Nucleus accumbens (tissue), 56 donors: ENCODE data around the gene ZSWIM8.
"Not testable (repeated sequence)": the region's sequence is repeated elsewhere in the genome, so short reads cannot be mapped to it uniquely, and the experiment has no call there.

ENCODE experiments used
- DNase-seq, 56 donors: peaks; one replicate each; lab custom pipeline; 2025; lab: John Stamatoyannopoulos, UW

The ZSWIM8 gene, protein sequence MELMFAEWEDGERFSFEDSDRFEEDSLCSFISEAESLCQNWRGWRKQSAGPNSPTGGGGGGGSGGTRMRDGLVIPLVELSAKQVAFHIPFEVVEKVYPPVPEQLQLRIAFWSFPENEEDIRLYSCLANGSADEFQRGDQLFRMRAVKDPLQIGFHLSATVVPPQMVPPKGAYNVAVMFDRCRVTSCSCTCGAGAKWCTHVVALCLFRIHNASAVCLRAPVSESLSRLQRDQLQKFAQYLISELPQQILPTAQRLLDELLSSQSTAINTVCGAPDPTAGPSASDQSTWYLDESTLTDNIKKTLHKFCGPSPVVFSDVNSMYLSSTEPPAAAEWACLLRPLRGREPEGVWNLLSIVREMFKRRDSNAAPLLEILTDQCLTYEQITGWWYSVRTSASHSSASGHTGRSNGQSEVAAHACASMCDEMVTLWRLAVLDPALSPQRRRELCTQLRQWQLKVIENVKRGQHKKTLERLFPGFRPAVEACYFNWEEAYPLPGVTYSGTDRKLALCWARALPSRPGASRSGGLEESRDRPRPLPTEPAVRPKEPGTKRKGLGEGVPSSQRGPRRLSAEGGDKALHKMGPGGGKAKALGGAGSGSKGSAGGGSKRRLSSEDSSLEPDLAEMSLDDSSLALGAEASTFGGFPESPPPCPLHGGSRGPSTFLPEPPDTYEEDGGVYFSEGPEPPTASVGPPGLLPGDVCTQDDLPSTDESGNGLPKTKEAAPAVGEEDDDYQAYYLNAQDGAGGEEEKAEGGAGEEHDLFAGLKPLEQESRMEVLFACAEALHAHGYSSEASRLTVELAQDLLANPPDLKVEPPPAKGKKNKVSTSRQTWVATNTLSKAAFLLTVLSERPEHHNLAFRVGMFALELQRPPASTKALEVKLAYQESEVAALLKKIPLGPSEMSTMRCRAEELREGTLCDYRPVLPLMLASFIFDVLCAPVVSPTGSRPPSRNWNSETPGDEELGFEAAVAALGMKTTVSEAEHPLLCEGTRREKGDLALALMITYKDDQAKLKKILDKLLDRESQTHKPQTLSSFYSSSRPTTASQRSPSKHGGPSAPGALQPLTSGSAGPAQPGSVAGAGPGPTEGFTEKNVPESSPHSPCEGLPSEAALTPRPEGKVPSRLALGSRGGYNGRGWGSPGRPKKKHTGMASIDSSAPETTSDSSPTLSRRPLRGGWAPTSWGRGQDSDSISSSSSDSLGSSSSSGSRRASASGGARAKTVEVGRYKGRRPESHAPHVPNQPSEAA (N-terminal part only)

DNA sequence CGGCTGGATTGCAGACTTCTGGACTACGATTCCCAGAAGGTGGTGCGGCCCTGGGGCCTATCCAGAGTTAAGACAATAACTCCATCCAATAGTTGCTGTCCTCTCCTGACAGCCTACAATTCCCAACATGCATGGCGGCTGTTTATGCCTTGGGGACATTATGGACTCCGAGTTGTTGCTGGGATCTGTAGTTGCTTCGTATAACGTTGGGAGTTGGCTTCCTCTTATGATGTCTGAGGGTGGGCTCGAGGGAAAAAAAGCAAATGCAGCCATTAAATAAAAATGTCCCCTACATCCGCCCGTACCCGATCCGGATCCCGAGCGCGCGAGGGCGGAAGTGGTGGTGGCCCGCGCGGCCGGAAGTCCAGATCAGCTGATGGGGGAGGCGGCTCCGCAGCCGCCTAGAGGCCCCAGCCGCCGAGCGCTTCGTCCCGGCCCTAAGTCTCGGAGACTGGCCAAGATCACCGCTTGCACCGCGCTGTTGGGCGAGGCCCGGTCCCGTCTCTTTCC, at the start of gene ZSWIM8:
Gene ZSWIM8, plus strand, starts transcription at position 396 of the 510 bp plus-strand sequence. CDS start 273 bp downstream, outside the sequence.
- DNase-seq: peak; percentile 67 to 99 (median 90)

DNA sequence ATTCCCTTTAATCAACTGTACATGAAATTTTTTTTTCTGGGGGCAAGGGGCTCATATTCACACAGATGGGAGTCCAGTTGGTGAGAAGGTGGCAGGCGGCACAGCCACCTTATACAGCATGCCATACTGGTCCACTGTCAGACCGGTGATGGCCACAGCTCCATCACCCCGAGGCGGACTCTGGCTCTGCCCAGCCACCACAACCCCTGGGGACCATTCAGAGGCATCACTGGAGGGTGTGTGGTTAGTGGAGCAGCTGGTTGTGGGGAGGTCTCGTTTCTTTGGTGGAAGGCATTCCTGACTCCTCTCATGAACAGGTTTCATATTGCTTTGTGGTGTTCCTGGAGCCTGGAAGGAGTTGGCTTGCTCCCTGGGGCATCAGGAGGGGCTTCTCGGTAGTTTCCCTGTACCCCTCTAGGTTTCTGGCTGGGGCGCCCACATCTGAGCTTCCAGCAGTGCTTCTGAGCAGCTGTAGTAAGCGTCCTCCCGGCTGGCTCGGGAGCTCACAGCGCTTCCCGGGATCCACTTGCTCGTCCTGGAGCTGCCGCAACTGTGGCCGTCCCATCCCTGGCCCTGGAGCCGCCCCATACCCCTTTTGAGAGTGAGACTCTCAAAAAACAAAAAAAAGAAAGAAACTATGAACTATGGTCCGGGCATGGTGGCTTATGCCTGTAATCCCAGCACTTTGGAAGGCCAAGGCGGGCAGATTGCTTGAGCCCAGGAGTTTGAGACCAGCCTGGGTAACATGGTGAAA, 44.7 kb upstream of the ZSWIM8 start:
- not testable (repeated sequence) for DNase-seq

DNA sequence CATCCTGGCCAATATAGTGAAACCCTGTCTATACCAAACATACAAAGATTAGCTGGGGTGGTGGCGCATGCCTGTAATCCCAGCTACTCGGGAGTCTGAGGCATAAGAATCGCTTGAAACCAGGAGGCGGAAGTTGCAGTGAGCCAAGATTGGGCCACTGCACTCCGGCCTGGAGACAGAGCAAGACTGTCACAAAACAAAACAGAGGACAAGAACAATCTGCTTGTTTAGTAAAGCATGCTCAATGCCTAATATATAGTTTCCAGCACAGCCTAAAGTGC, 43.0 kb upstream of the ZSWIM8 start:
- no peak for DNase-seq

DNA sequence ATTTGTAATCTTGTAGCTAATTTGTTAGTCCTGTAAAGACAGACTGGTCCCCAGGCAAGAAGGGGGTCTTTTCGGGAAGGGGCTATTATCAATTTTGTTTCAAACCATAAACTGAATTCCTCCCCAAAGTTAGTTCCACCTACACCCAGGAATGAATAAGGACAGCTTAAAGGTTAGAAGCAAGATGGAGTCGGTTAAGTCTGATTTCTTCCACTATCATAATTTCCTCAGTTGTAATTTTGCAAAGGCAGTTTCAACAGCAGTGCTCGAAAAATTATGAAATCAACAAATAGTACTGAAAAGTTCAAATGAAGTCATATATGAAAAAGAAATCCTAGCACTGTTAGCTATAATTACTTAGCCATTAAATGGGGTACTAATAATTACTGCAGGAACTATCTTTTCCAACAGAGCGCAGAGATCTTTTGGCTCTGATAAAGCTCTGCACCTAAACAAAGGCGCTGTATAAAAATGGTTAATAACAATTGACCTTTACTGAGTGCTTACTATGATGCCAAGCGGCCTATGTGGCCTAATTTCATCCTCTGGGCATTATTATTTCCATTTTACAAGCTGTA, 42.0 kb upstream of the ZSWIM8 start:
- no peak for DNase-seq

DNA sequence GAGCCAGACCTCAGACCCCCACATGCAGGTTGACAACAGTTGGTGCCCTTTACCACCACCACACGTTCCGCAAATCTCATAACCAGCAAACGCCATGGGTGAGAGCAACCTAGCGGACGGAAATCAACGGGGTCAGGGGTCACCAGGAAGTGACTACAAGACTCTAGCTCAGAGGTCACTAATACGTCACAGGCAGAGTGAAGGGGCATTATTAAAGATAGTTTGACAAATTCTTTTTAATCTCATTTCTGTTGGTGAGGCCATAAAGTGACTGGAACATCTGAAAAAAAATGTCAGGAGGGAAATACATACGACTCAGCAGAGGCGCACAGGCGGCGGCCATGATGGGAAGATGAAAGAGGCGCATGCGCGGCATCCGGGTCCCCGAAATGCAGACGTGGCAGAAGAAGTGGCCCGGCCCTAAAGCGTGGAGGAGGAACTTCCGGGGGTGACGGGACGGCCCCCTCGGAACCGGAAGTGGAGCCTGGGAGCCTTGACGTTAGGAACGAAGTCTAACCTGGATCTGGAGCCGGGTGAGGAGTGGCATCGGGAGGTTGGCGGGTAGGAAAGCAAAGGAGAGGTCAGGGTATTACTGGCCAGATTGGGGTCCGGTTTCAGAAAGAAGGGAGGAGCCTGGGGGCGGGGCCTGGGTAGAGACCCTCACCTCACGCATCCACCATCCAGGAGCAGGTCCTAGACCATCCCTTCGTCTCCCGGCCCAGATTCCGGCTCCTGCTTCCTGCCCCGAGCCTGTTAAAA, 41.3 kb upstream of the ZSWIM8 start, which contains the start of gene SEC24C:
Gene SEC24C, plus strand, starts transcription at position 468 of the 759 bp plus-strand sequence. CDS start 2,461 bp downstream, outside the sequence.
- peak; percentile 50 to 98 (median 92) for DNase-seq

DNA sequence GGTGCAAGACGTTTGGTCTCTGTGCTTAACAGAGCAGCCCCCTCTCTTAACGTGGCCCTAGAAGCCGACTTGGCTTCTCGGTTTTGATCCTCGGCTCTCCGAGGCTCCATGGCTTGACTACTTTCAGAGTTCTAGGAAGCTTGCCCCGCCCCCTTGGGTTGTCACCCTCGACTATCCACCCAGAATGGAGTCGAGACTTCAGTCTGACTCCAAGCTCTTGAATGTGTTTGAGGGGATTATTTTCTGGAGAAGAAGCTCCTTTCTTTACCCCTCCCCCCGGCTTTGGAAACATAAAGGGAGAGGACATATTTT, 40.8 kb upstream of the ZSWIM8 start:
- DNase-seq: peak in 7 of 56 donors; percentile 35 to 61 (median 47)

DNA sequence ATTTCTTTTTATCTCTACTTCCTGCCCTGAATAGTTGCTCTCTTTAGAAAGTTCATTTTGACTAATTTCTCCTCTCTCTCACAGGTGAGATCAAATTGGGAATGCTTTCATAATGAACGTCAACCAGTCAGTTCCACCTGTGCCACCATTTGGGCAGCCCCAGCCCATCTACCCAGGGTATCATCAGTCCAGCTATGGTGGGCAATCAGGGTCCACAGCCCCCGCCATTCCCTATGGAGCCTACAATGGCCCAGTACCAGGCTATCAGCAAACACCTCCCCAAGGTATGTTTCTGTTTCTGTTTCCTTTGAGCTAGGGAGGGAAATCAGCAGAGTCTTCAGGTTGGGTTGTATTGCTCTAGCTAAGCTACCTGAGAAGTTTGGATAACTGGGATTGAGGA, 38.7 kb upstream of the ZSWIM8 start:
- no peak for DNase-seq

DNA sequence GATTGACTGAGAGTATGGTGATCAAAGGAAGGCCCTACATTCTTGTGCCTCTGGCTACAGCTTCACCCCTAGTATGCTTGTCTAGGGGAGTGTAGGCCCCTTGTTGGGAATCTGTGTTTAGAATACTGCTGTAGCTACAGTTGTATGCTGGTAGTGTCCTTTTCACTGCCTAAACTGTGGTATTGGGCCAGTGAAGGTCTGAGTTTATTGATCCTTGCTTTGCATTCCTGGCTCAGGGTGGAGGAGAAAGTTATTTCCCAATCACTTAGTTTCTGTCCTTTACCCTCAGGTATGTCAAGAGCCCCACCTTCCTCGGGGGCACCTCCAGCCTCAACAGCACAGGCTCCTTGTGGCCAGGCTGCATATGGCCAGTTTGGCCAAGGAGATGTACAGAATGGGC, 34.6 kb upstream of the ZSWIM8 start:
- no peak for DNase-seq

DNA sequence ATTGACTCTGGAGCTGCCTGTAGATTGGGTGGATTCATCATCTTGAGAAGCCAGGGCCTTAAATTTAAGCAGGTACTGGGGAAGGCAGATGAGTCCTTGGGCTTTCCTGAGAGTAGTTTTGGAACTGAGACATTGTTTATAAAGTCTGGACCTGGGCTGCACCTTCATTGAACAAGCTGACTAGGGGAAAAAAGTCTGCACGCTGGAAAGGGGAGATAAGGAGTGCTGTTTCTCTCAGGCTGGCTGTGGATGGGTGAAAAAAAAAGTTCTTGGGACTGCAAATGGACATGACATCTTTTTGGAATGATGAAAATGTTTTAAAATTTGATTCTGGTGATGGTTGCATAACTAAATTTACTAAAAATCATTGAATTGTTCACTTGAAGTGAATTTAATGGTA, 29.2 kb upstream of the ZSWIM8 start:
- no peak for DNase-seq

DNA sequence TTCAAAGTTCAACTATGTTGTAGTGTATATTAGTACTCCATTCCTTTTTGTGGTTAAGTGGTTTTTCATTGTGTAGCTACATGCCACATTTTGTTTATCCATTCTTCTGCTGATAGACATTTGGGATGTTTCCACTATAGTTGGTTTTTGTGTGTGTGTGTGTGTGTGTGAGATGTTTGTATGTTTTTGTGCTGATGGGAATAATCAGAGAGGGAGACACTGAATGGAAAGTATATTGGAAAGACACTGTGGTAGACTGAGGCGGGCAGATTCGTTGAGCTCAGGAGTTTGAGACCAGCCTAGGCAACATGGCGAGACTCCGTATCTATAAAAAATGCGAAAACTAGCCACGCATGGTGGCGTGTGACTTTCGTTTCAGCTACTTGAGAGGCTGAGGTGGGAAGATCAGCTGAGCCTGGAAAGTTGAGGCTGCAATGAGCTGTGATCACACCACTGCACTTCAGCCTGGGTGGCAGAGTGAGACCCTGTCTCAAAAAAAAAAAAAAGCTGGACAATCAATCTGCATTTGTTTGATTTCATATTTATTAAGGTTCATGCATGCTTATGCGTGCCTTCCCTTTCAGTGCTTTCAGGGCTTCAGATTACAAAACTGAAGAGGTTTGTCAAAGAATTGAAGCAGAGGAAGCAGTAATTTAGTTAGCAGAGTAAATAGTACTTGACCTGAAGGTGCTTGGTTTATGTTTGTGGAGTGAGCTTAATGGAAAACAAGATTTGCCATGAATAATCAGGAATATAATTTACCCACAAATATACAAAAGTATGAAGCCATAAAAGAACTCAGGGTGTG, 26.5 kb upstream of the ZSWIM8 start:
- no peak for DNase-seq

DNA sequence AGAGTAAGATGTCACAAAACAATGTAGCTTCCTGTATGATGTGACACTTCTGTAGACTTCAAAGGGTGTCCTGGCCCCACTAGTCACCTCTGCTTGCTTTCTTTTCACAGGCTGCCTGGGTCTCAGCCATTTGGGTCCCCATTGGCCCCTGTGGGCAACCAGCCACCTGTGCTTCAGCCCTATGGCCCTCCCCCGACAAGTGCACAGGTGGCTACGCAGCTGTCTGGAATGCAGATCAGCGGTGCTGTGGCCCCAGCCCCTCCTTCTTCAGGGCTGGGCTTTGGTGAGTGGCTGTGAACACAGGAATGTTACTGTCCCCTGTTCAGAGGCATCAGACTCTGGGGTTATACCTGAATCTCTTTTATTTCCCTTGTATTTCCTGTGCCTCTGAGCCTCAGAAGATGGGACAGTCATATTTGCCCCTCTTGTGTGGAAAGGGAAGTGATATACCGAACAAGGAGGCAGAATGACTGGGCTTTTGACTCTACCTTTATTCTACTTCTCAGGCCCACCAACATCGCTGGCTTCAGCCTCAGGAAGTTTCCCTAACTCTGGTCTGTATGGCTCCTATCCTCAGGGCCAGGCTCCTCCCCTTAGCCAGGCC, 25.8 kb upstream of the ZSWIM8 start:
- DNase-seq: no peak

DNA sequence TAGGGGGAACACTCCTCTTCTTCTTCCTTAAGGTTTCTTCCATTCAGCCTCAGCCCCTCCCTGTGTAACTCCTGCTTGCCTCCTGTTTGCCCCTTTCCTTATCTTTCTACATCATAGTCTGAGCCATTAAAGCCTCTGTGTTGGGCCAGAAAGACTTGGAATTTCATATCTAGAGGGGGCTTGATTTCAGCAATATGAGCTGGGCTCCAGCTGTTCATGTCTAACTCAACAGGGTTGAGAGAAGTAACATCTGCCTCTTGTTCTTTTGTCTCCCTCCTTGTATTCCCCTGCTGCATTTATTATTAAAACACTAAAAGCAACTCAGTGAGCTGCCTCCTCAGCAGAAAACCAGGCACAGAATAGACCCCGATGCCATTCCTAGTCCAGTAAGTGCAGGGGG, 23.6 kb upstream of the ZSWIM8 start:
- DNase-seq: no peak

DNA sequence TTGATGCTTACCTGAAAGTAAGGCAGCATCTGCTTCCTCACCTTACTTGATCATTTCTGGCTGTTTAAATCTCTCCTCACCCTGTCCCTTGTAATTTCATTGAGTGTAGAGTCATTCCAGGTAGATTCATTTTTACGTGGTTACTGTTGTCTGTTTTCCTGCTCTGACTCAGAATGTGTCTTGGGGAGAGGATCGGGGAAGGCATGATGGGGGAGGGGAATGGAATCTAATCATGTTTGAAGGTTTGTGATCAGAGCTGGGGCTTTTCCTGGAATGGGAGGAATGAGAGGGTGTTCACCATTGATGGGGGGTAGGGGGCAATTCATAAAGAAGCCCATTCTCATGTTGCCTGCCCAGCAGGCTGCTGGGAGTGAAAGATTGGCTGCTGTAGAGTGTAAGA, 22.5 kb upstream of the ZSWIM8 start:
- no peak for DNase-seq

DNA sequence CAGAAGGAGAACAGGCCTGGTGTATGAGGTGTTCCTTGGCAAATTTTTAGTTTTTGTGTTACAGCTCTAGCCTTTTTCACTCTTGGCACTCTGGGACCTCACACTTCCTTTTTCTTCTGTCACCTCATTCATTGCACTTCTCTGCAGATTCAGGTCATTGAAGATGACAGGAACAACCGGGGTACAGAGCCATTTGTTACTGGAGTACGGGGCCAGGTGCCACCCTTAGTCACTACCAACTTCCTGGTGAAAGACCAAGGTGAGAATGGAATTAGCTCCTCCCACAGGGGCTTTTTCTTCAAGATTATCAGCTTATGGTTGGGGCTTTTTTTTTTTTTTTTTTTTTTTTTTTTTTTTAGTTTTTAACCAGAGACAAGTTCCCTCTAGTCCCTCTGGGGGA, 22.1 kb upstream of the ZSWIM8 start:
- no peak for DNase-seq

DNA sequence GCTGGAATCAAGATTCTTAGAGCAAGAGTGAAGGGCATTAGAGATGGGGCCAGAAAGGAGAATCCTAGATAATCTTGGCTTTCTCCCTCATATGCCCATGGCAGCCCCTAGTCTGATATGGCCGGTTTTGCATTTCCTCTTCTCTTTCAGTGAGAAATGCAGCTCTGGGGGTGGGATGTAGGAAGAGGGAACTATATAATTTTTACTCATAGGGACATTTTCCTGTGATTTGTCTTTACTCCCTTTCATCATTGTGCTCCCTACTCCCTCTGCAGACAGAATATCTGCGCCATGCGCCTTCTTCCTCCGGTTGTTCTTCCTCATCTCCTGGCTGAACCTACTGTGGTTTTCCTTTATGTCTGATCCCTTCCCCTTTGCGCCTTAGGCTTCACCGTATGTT, 20.3 kb upstream of the ZSWIM8 start:
- no peak for DNase-seq

DNA sequence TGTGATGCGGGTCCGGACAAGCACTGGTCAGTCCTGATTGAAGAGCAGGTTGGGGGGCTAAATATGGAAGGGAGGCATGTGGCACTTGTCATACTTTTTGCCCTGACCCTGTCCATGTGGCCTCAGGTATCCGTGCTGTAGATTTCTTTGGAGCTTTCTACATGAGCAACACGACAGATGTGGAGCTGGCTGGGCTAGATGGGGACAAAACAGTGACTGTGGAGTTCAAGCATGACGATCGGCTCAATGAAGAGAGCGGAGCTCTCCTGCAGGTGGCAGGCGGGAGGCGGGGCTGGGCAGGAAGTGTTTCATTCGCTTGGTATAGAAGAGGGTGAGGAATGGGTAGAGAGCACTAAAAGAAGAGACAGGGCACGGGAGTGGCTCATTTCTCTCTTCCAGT, 16.5 kb upstream of the ZSWIM8 start:
- no peak for DNase-seq

DNA sequence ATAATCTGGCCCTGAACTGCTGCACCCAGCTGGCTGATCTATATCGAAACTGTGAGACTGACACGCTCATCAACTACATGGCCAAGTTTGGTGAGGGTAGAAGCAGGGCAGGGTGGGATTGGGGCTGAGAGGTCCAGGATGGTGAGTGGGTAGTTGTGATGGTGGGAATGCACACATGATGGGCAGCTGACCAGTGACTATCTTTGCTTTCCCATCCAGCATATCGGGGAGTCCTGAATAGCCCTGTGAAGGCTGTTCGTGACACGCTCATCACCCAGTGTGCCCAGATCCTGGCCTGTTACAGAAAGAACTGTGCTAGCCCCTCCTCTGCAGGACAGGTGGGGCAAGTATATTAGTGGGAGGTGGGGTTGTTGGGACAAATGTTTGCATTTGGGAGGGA, 16.0 kb upstream of the ZSWIM8 start:
- no peak for DNase-seq
